B cell (primary cell): ENCODE measurements around the gene PTX4. TPM values are rescaled to one million over a fixed set of nuclear protein-coding genes. Genes with fewer than 3 reads are reported as not detected.

ENCODE experiments used
- ATAC-seq: fragments of 200-7000 bp; cut with Tn5 transposase; one replicate; pipeline ENCODE4 v1.10.0; 2021; ENCODE audit warnings: low read depth, mild to moderate bottlenecking, moderate number of reproducible peaks, moderate library complexity
- CTCF ChIA-PET: fragments of 350-600 bp; sonication (Branson Sonifier 250); formaldehyde crosslinking; loops from one replicate; lab custom pipeline; 2021; ENCODE audit warnings: antibody characterized with exemption, inconsistent platforms; lab: Charles Lee
- POLR2A ChIA-PET: fragments of 350-600 bp; sonication (Branson Sonifier 250); formaldehyde crosslinking; loops from one replicate; lab custom pipeline; 2021; ENCODE audit warnings: antibody characterized with exemption; lab: Charles Lee
- DNase-seq: peaks from one replicate; pipeline ENCODE4 v3.0.0; 2013
- H2AFZ ChIP-seq: 2 replicates; pipeline ENCODE4 v1.6.1; 2012; ENCODE audit warnings: mild to moderate bottlenecking, low read depth, low read length; ENCODE audit not compliant: insufficient read depth, poor library complexity, severe bottlenecking
- H3K27ac ChIP-seq, 2 donors: 1 replicate in 1 of 2; 2 replicates in 1 of 2; pipeline ENCODE4 v1.5.1; 2012 to 2013; ENCODE audit warnings: low read length in 2 of 2, mild to moderate bottlenecking in 2 of 2, moderate library complexity in 1 of 2
- H3K27me3 ChIP-seq, 4 experiments: fragments of 200-600 bp in 1 of 4; sonication (generic) in 1 of 4; replicated peaks in 1 of 4; 1 replicate in 2 of 4; 2 replicates in 2 of 4; pipeline versions ENCODE4 v1.6.1 to v1.7.0; 2013 to 2016; ENCODE audit warnings: low read length in 3 of 4, mild to moderate bottlenecking in 2 of 4, mixed read lengths in 1 of 4, moderate library complexity in 1 of 4; ENCODE audit not compliant: insufficient read depth in 4 of 4, control insufficient read depth in 3 of 4; ENCODE audit errors: control extremely low read depth in 1 of 4
- H3K36me3 ChIP-seq, 2 experiments: replicated peaks in 1 of 2; 1 replicate in 1 of 2; 2 replicates in 1 of 2; pipeline versions ENCODE4 v1.6.1 to v1.7.1; 2013; ENCODE audit warnings: low read length in 1 of 2; ENCODE audit not compliant: insufficient read depth in 2 of 2, control insufficient read depth in 1 of 2; ENCODE audit errors: control extremely low read depth in 1 of 2, extremely low read depth in 1 of 2
- H3K4me1 ChIP-seq, 2 donors: fragments of 200-600 bp in 1 of 2; sonication (generic) in 1 of 2; 1 replicate in 1 of 2; 2 replicates in 1 of 2; pipeline versions ENCODE4 v1.5.1 to v1.6.1; 2013 to 2017; ENCODE audit warnings: low read length in 2 of 2; ENCODE audit not compliant: control insufficient read depth in 2 of 2, insufficient read depth in 2 of 2
- H3K4me2 ChIP-seq: replicated peaks from 2 replicates; pipeline ENCODE3; 2012; ENCODE audit warnings: mild to moderate bottlenecking, low read depth, low read length; ENCODE audit not compliant: poor library complexity, severe bottlenecking
- H3K4me3 ChIP-seq, 5 experiments: fragments of 200-600 bp in 1 of 5; sonication (generic) in 1 of 5; 1 replicate in 3 of 5; 2 replicates in 2 of 5; pipeline versions ENCODE4 v1.5.1 to v1.7.0; 2011 to 2016; ENCODE audit warnings: low read length in 4 of 5, mild to moderate bottlenecking in 4 of 5, low read depth in 2 of 5, control low read depth in 1 of 5, moderate library complexity in 1 of 5; ENCODE audit not compliant: insufficient read depth in 1 of 5; ENCODE audit errors: control extremely low read depth in 1 of 5, extremely low read depth in 1 of 5
- H3K79me2 ChIP-seq: fragments of 200-600 bp; sonication (generic); one replicate; pipeline ENCODE4 v1.6.0; 2016; ENCODE audit warnings: low read length; ENCODE audit not compliant: control insufficient read depth, insufficient read depth
- H3K9ac ChIP-seq: fragments of 200-600 bp; sonication (generic); 2 replicates; pipeline ENCODE4 v1.6.1; 2017; ENCODE audit warnings: mild to moderate bottlenecking, low read length, moderate library complexity
- H3K9me3 ChIP-seq, 3 donors: one replicate each; pipeline versions ENCODE4 v1.6.1 to v1.7.1; 2013; ENCODE audit warnings: low read length in 2 of 3; ENCODE audit not compliant: control insufficient read depth in 2 of 3, insufficient read depth in 1 of 3; ENCODE audit errors: control extremely low read depth in 1 of 3
- H4K20me1 ChIP-seq: 2 replicates; pipeline ENCODE4 v1.6.0; 2012; ENCODE audit warnings: mild to moderate bottlenecking, low read length; ENCODE audit not compliant: insufficient read depth, control insufficient read depth, poor library complexity, severe bottlenecking
- H3K27ac Mint-ChIP-seq: one replicate; pipeline ENCODE4 v1.8.0; 2021; ENCODE audit warnings: mixed read lengths
- H3K27me3 Mint-ChIP-seq: one replicate; pipeline ENCODE4 v1.8.0; 2021; ENCODE audit warnings: mixed read lengths
- H3K4me1 Mint-ChIP-seq: one replicate; pipeline ENCODE4 v1.8.0; 2021; ENCODE audit warnings: mixed read lengths
- H3K4me3 Mint-ChIP-seq: one replicate; pipeline ENCODE4 v1.8.0; 2021; ENCODE audit warnings: mixed read lengths
- H3K9me3 Mint-ChIP-seq: one replicate; pipeline ENCODE4 v1.8.0; 2022; ENCODE audit warnings: mixed read lengths; ENCODE audit not compliant: insufficient read depth
- CTCF ChIP-seq: fragments of 200-600 bp; IDR thresholded peaks from one replicate; pipeline ENCODE4 v1.8.0; 2022; ENCODE audit warnings: antibody characterized with exemption, mild to moderate bottlenecking
- EZH2 ChIP-seq: IDR thresholded peaks from 2 replicates; pipeline ENCODE4 v1.6.1; 2012; ENCODE audit warnings: borderline replicate concordance, low read depth, mild to moderate bottlenecking, moderate library complexity, low read length; ENCODE audit not compliant: insufficient read depth, poor library complexity, severe bottlenecking
- WGBS: methylation state at CpG from one replicate; pipeline ENCODE4 v1.1.5; 2013; ENCODE audit warnings: missing lambda C conversion rate; ENCODE audit not compliant: insufficient coverage; 5-methylcytosine and 5-hydroxymethylcytosine counted together
- intact Hi-C: fragments of 100-400 bp; cut with micrococcal nuclease; formaldehyde crosslinking; loops from one replicate; pipeline ENCODE4 v1.10.0; 2022
- polyA plus RNA-seq: library from polyadenylated mRNA; depleted of rRNA; stranded (reverse); fragments of >200 nt; gene quantifications from 2 replicates; pipeline ENCODE4 v1.2.3, GENCODE V29; 2012
- total RNA-seq, 2 donors: library from RNA; stranded (reverse); fragments of 120-200 nt in 1 of 2; gene quantifications; 1 replicate in 1 of 2; 2 replicates in 1 of 2; pipeline versions ENCODE4 v1.2.3 to v1.2.4, GENCODE V29; 2013 to 2022

The PTX4 gene
- total and polyA plus RNA-seq, 2 donors (not counting 1 experiment from before 2014, with no cell fraction given) = 0.33 TPM; not detected in 1

GRCh38 chr16:1450841-1451240, 37.9 kb downstream of the PTX4 start:
- Histone ChIP-seq H3K4me2 (no peak overlapping the region), H3K9me3 (no peaks in the 10 kb centered on the region), H3K27me3 (no peaks in the 10 kb centered on the region), H3K4me3 (no peak overlapping the region), H3K27ac (no peak overlapping the region), H3K9ac (no peak overlapping the region), H2AFZ (no peak overlapping the region), H3K36me3 (peaks cover 0 to 89% of the 10 kb centered on the region in 2 experiments), H3K79me2 (peaks cover 31% of the 10 kb centered on the region), H4K20me1 (peaks cover 5% of the 10 kb centered on the region), H3K4me1 (peaks cover 4 to 8% of the 10 kb centered on the region in 2 donors)
- ATAC-seq (no peak), DNase-seq (no peak)
- POLR2A ChIA-PET = no interaction called here
- Mint-ChIP-seq H3K27ac (no peak overlapping the region), H3K4me1 (no peaks in the 10 kb centered on the region), H3K9me3 (no peaks in the 10 kb centered on the region), H3K27me3 (no peaks in the 10 kb centered on the region), H3K4me3 (no peak overlapping the region)
- 97% methylated on average over 21 of the region's 21 CpGs for WGBS
- CTCF ChIA-PET = no interaction called here
- TF ChIP-seq CTCF (no peak), EZH2 (no peak)
- intact Hi-C loops = no loop called here

- WGBS = 96% methylated on average over 29 of the region's 29 CpGs
- ATAC-seq (no peak), DNase-seq (no peak)
- Histone ChIP-seq H3K4me2 (no peak overlapping the region), H3K79me2 (peaks cover 25% of the 10 kb centered on the region), H3K27me3 (no peaks in the 10 kb centered on the region), H3K9ac (no peak overlapping the region), H3K27ac (no peak overlapping the region), H2AFZ (no peak overlapping the region), H4K20me1 (peaks cover 5% of the 10 kb centered on the region), H3K36me3 (peaks cover 0 to 86% of the 10 kb centered on the region in 2 experiments), H3K4me3 (no peak overlapping the region), H3K9me3 (no peaks in the 10 kb centered on the region), H3K4me1 (peaks cover 10 to 12% of the 10 kb centered on the region in 2 donors)
- Mint-ChIP-seq H3K27me3 (no peaks in the 10 kb centered on the region), H3K9me3 (no peaks in the 10 kb centered on the region), H3K4me3 (no peak overlapping the region), H3K4me1 (no peaks in the 10 kb centered on the region), H3K27ac (peak overlapping the region; percentile 56)
- CTCF ChIA-PET = no interaction called here
- POLR2A ChIA-PET = no interaction called here
- TF ChIP-seq EZH2 = no peak
- TF ChIP-seq CTCF = no peak
- intact Hi-C loops = no loop called here
These were observed 38.5 kb downstream of the PTX4 start for GRCh38 chr16:1450218-1450617.
